Type B pancreatic cell (in vitro differentiated cells): ENCODE measurements around the gene TK2. TPM values are rescaled to one million over a fixed set of nuclear protein-coding genes. Genes with fewer than 3 reads are reported as not detected.

Experiments used
- DNase-seq: peaks from one replicate; pipeline ENCODE4 v3.0.0; 2021; ENCODE audit warnings: mixed read lengths; ENCODE audit not compliant: unreplicated experiment; ENCODE audit errors: extremely low spot score
- H3K27ac Mint-ChIP-seq: 2 replicates; pipeline ENCODE4 v1.8.0; 2021; ENCODE audit warnings: mild to moderate bottlenecking, mixed read lengths
- H3K27me3 Mint-ChIP-seq: 2 replicates; pipeline ENCODE4 v1.8.0; 2021; ENCODE audit warnings: mixed read lengths
- H3K36me3 Mint-ChIP-seq: 2 replicates; pipeline ENCODE4 v1.8.0; 2021; ENCODE audit warnings: mixed read lengths
- H3K4me1 Mint-ChIP-seq: one replicate; pipeline ENCODE4 v1.8.0; 2021; ENCODE audit warnings: mixed read lengths; ENCODE audit not compliant: unreplicated experiment
- H3K4me3 Mint-ChIP-seq: 2 replicates; pipeline ENCODE4 v1.8.0; 2021; ENCODE audit warnings: mild to moderate bottlenecking, mixed read lengths
- H3K9me3 Mint-ChIP-seq: 2 replicates; pipeline ENCODE4 v1.8.0; 2021; ENCODE audit warnings: mixed read lengths
- total RNA-seq: library from RNA; stranded (reverse); gene quantifications from 2 replicates; pipeline ENCODE4 v1.2.1, GENCODE V29; 2021; ENCODE audit warnings: low replicate concordance
- TF ChIP-seq, protein P1 (sequence below): fragments of 200-600 bp; sonication (generic); conservative IDR thresholded peaks from 2 replicates; pipeline ENCODE4 v1.5.0; 2021; ENCODE audit warnings: antibody characterized with exemption, mild to moderate bottlenecking

The TK2 gene
- total RNA-seq, 1 donor from 2014 or later = 18.4 TPM

GRCh38 chr16:66488505-66488904 is 61.4 kb downstream of the TK2 start:
- Mint-ChIP-seq H3K4me3 (no peak overlapping the region), H3K27ac (no peak overlapping the region), H3K4me1 (peaks cover 7% of the 10 kb centered on the region), H3K27me3 (no peaks in the 10 kb centered on the region), H3K36me3 (no peaks in the 10 kb centered on the region), H3K9me3 (no peaks in the 10 kb centered on the region)
- no peak for DNase-seq
- TF ChIP-seq, protein P1, sequence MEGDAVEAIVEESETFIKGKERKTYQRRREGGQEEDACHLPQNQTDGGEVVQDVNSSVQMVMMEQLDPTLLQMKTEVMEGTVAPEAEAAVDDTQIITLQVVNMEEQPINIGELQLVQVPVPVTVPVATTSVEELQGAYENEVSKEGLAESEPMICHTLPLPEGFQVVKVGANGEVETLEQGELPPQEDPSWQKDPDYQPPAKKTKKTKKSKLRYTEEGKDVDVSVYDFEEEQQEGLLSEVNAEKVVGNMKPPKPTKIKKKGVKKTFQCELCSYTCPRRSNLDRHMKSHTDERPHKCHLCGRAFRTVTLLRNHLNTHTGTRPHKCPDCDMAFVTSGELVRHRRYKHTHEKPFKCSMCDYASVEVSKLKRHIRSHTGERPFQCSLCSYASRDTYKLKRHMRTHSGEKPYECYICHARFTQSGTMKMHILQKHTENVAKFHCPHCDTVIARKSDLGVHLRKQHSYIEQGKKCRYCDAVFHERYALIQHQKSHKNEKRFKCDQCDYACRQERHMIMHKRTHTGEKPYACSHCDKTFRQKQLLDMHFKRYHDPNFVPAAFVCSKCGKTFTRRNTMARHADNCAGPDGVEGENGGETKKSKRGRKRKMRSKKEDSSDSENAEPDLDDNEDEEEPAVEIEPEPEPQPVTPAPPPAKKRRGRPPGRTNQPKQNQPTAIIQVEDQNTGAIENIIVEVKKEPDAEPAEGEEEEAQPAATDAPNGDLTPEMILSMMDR = no peak

DNA sequence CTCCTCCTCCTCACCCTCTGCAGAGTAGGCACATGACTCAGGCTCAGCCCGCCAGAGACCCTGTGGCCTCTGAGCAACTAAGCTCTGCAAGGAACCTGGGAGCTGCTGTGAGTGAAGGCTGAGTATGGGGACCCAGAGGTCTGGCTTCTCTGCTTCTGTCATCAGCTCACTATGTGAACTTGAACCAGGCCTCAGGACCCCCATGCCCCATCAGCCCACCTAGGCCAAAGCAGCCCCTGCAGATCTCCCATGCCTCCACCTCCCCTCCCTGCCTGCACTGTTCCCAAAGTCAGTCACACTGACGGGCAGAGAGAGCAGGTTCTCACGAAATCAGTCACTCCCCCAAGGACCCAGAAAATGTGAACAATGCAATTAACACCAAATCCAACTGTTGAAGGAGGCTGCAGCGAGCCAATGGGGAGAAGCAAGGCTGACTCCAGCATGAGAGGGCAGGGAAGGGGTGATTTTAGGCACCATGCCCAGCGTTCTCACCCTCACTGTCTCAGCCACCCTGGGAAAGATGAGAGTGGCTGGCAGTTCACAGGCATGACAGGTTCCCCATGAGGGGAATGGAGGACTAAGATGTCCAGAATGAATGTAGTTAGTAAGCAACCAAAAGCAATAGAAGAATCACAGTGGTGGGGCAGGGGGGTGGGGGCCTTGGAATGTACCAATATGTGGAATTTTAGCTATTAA is 62.2 kb downstream of the TK2 start:
- Mint-ChIP-seq H3K36me3 (no peaks in the 10 kb centered on the region), H3K4me3 (no peak overlapping the region), H3K27me3 (no peaks in the 10 kb centered on the region), H3K4me1 (peaks cover 11% of the 10 kb centered on the region), H3K27ac (peak overlapping the region; percentile 45), H3K9me3 (no peaks in the 10 kb centered on the region)
- TF ChIP-seq, protein P1 = no peak
- peak; percentile 56 for DNase-seq

- Mint-ChIP-seq H3K9me3 (no peaks in the 10 kb centered on the region), H3K4me3 (no peak overlapping the region), H3K27me3 (no peaks in the 10 kb centered on the region), H3K36me3 (no peaks in the 10 kb centered on the region), H3K27ac (no peak overlapping the region), H3K4me1 (peaks cover 11% of the 10 kb centered on the region)
- DNase-seq = peak; percentile 61
- TF ChIP-seq, protein P1 = no peak
These were observed 62.9 kb downstream of the TK2 start for GRCh38 chr16:66486773-66487579.

DNA sequence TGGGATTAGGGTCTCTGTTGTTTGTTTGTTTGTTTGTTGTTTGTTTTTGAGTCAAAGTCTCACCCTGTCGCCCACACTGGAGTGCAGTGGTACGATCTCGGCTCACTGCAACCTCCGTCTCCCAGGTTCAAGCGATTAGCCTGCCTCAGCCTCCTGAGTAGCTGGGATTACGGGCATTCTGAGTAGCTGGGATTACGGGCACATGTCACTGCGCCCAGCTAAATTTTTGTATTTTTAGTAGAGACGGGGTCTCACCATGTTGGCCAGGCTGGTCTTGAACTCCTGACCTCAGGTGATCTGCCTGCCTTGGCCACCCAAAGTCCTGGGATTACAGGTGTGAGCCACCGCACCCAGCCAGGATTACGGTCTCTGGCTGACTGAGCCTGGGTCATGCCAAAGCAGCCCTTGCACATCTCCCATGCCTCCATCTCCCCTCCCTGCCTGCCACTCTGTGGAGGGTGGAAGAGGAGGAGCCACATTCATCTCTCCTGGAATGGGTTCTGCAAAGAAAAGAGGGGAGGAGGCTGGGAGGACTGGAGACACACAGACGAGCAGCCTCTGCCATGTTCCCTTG is 63.6 kb downstream of the TK2 start:
- Mint-ChIP-seq H3K27ac (no peak overlapping the region), H3K36me3 (no peaks in the 10 kb centered on the region), H3K9me3 (no peaks in the 10 kb centered on the region), H3K27me3 (no peaks in the 10 kb centered on the region), H3K4me3 (no peak overlapping the region), H3K4me1 (peaks cover 11% of the 10 kb centered on the region)
- peak; percentile 53 for DNase-seq
- TF ChIP-seq, protein P1 = no peak

GRCh38 chr16:66485376-66485775 is 64.5 kb downstream of the TK2 start:
- Mint-ChIP-seq H3K36me3 (no peaks in the 10 kb centered on the region), H3K27ac (no peak overlapping the region), H3K9me3 (no peaks in the 10 kb centered on the region), H3K4me3 (no peak overlapping the region), H3K27me3 (no peaks in the 10 kb centered on the region), H3K4me1 (peaks cover 16% of the 10 kb centered on the region)
- DNase-seq = peak; percentile 56
- TF ChIP-seq, protein P1 = no peak
